Cardiac fibroblast (primary cell): ENCODE measurements around the gene FRMD4A.
"Not testable (repeated sequence)": the region's sequence is repeated elsewhere in the genome, so short reads cannot be mapped to it uniquely, and the experiment has no call there.

Experiments used
- DNase-seq, 2 donors: peaks; one replicate each; pipeline versions ENCODE4 v3.0.0 to v3.0.0-alpha.2; 2010; ENCODE audit warnings: low read depth in 2 of 2
- H3K4me3 ChIP-seq, 2 donors: replicated peaks in 1 of 2; 1 replicate in 1 of 2; 2 replicates in 1 of 2; pipeline ENCODE4 v1.5.1; 2011; ENCODE audit warnings: low read depth in 2 of 2, low read length in 2 of 2, mild to moderate bottlenecking in 2 of 2, moderate library complexity in 1 of 2
- TF ChIP-seq, protein P1 (sequence below): IDR thresholded peaks from one replicate; pipeline ENCODE4 v1.5.1; 2011; ENCODE audit warnings: low read depth, mild to moderate bottlenecking, low read length, inconsistent platforms

The FRMD4A gene

DNA sequence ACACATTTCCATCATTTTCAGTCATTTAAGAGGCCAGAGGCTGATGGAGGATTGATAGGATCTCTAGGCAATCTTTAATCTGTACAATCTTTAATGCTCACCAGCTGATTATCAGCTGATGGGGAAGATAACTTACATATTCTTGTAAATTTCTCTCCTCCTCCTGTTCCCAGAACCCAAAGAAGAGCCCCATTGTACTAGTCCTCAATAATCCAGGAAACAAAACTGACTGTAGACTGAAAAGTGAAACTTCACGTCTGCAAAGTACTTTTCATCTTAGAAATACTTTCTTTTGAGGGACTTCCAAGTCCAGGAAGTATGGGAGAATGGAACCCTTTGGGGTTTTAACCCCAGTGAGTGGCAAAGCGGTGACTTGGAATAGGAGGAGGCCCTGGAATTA is 283.3 kb downstream of the FRMD4A start:
- TF ChIP-seq, protein P1, sequence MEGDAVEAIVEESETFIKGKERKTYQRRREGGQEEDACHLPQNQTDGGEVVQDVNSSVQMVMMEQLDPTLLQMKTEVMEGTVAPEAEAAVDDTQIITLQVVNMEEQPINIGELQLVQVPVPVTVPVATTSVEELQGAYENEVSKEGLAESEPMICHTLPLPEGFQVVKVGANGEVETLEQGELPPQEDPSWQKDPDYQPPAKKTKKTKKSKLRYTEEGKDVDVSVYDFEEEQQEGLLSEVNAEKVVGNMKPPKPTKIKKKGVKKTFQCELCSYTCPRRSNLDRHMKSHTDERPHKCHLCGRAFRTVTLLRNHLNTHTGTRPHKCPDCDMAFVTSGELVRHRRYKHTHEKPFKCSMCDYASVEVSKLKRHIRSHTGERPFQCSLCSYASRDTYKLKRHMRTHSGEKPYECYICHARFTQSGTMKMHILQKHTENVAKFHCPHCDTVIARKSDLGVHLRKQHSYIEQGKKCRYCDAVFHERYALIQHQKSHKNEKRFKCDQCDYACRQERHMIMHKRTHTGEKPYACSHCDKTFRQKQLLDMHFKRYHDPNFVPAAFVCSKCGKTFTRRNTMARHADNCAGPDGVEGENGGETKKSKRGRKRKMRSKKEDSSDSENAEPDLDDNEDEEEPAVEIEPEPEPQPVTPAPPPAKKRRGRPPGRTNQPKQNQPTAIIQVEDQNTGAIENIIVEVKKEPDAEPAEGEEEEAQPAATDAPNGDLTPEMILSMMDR: no peak
- no peak overlapping the region for H3K4me3 ChIP-seq
- peak in 1 of 2 donors; percentile 21 for DNase-seq

DNA sequence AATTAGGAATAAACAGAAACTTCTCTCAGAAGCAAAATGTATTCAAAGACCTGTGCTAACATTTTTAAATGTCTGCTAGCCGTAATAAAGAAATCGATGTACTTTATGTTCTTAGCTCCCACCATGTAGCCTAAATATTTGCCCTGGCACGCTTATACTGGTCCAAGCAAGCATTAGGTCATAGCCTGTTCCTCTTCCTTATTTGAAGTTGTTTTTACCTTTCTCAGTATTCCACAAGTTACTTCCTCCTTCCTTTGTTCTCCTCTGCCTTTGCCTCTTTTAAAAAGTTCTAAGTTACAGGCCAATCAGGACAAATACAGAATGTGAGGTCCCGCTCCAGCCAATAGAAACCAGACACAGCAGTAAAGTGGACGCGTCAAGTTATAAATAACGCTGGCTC is 288.7 kb downstream of the FRMD4A start:
- DNase-seq, H3K4me3 ChIP-seq: not testable (repeated sequence)

DNA sequence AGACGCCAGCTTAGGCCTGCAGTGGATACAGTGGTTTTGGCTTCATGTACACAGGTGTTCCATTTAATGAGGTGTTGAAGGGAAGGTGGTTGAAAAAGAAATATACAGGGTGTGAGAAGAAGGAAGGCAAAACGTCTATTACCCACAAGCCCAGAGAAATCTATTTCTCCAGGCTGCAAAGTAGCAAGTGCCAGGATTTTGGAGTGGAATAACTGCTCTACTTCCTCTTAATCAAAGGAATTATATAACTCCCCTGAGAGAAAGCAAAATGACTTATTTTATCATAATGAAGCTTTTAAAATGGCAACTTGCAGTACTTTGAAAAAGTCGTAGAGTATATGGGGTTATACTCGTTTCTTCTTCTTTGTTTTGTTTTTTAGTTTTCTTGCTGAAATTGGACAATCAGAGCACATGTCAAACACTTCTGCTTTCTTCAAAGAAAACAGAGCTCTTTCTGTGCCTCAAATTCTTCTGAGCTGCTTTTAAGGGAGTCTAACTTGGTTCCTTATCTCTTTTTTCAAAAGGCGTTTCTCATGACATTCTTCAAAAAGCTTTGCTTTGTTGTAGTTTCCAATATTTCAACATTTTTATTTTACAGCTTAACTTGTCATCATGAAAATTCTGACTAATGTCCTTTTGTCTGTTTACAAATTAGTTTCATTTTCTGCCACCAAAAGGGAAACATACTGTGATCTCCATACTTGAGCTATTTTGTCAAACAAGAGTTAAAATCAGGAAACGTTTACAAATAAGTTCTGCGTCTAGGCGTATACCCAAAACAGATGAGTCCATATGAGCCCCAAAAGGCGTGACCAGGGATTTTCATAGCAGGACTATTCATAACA is 289.7 kb downstream of the FRMD4A start:
- H3K4me3 ChIP-seq: no peak overlapping the region
- peak; percentile 32 to 60 for DNase-seq
- TF ChIP-seq, protein P1: no peak

DNA sequence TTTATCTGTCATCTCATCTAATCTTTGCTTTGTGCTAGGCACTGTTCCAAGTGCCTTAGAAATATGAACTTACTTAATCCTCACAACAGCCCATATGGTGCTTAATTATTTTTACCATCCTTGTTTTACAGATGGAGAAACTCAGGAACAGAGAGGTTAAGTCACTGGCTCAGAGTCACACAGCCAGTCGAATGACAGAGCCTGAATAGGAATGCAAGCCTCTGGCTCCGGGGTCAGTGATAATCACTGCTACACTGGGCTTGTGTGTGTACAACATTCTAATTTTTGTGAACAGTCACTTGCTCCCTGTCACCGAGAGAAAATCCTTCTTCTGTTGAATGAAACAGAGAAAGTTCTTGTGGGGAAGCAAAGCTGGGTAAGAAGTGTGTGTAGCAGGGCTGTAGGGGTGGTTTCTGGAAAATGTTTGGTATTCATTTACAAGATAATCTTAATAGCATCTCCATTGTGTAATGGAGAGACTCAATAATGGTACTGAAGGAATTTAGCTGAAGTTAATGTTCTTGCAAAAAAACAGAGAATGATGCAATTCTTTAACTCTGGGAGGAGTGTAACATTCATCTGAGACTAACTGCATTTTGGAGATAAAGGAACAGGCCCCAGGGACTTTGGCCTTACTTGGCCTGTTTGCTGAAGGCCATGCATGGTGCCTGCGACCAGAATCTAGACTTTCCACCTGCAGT is 290.6 kb downstream of the FRMD4A start:
- TF ChIP-seq, protein P1: no peak
- H3K4me3 ChIP-seq: no peak overlapping the region
- DNase-seq: peak; percentile 81 to 85

DNA sequence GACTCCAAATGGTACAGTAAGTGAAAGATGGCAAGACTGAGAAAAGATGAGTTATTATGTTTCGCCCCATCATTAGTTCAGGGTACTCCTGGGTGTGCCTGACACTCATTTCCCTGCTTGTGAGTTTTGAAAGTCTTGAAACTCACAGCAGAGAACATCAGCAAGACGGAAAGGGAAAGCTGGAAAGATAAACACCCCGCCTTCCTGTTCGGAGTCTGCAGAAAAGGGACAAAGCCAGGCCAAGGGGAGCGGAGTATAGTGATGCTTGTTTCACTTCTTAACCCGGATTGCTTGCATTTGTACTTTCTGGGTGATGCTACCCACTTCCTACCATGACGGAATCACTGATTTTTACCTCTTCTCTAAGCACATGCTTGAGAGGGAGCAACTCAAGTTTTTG is 294.5 kb downstream of the FRMD4A start:
- no peak overlapping the region for H3K4me3 ChIP-seq
- TF ChIP-seq, protein P1: no peak
- DNase-seq: no peak

DNA sequence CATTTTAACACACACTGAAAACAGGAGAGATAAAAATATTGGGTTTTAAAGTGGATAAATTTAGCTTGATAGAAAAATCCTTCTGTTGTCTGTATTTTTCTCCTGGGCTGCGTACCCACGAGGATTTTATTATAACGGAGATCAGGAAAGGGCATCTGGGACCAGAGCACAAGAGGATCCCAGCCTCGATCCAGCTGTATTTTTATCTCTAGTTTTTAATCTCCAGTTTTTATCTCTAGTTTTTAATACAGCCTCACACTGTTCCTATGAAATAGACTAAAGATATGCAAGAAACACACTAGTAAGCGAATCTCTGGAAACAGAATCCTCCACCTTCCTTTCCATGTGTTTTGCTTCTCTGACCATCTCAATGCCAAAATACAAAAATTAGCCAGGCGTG is 295.2 kb downstream of the FRMD4A start:
- TF ChIP-seq, protein P1: no peak
- H3K4me3 ChIP-seq: no peak overlapping the region
- DNase-seq: no peak

DNA sequence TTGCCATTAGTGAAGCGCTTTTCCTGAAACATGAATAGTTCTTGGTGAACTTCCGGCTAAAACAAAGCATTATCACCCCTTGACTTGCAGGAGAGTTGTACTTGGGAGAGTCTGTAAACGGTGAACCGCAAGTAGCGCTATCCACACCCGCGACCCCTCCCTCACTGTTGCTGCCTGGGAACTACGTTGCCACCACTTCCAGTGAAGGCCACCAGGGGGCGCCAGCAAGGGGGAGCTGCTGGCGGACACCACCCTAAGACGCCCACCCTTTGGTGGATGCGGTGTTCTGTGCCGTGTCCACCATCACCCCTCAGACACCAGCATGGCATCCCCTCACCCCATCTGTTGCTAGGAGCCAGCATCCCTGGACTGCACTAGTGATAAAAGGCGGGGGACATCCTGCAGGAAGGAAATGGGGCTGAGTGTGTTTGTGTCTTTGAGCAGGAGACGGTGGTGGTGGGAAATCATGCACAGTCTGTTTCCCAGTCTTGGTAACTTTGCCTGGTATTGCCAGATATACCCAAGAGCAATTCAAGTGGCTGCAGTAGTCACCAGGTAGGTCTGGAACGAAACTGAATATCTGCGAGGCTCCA is 298.2 kb downstream of the FRMD4A start:
- H3K4me3 ChIP-seq: no peak overlapping the region
- peak in 1 of 2 donors; percentile 14 for DNase-seq
- TF ChIP-seq, protein P1: peak; percentile 75
